H9 (cell line): ENCODE results near the gene NCAM1. TPM values are rescaled to one million over a fixed set of nuclear protein-coding genes. Genes with fewer than 3 reads are reported as not detected.
A peak's percentile ranks its signal among the peaks of the same experiment; 100 is the strongest.

Experiments used
- DNase-seq: peaks from one replicate; pipeline ENCODE4 v3.0.0-alpha.2; 2017
- H2AFZ ChIP-seq: one replicate; pipeline ENCODE4 v1.6.1; 2013; ENCODE audit warnings: mild to moderate bottlenecking, low read length, control low read depth, moderate library complexity
- H2AK5ac ChIP-seq: 2 replicates; pipeline ENCODE4 v1.6.1; 2013; ENCODE audit warnings: low read length, control low read depth, mixed read lengths; ENCODE audit not compliant: insufficient read length
- H2BK120ac ChIP-seq: one replicate; pipeline ENCODE4 v1.6.1; 2013; ENCODE audit warnings: low read depth, mild to moderate bottlenecking, low read length, control low read depth, inconsistent platforms; ENCODE audit not compliant: poor library complexity, severe bottlenecking
- H2BK12ac ChIP-seq: 2 replicates; pipeline ENCODE4 v1.6.1; 2013; ENCODE audit warnings: low read length, control low read depth, mixed read lengths, low read depth; ENCODE audit not compliant: insufficient read length
- H2BK15ac ChIP-seq: 2 replicates; pipeline ENCODE4 v1.6.1; 2013; ENCODE audit warnings: low read depth, low read length, control low read depth
- H2BK20ac ChIP-seq: one replicate; pipeline ENCODE4 v1.6.1; 2013; ENCODE audit warnings: low read depth, mild to moderate bottlenecking, low read length, control low read depth, inconsistent platforms; ENCODE audit not compliant: poor library complexity, severe bottlenecking
- H2BK5ac ChIP-seq: 2 replicates; pipeline ENCODE4 v1.6.1; 2013; ENCODE audit warnings: low read length, control low read depth, mixed read lengths; ENCODE audit not compliant: insufficient read length
- H3K14ac ChIP-seq: 2 replicates; pipeline ENCODE4 v1.6.1; 2013; ENCODE audit warnings: low read length, control low read depth; ENCODE audit not compliant: insufficient read depth
- H3K18ac ChIP-seq: 2 replicates; pipeline ENCODE4 v1.6.1; 2013; ENCODE audit warnings: low read depth, mild to moderate bottlenecking, mixed read lengths, low read length, control low read depth; ENCODE audit not compliant: insufficient read length
- H3K23ac ChIP-seq: 2 replicates; pipeline ENCODE4 v1.6.1; 2013; ENCODE audit warnings: low read length, control low read depth, mixed read lengths, low read depth; ENCODE audit not compliant: insufficient read length
- H3K23me2 ChIP-seq: 2 replicates; pipeline ENCODE4 v1.6.1; 2013; ENCODE audit warnings: low read depth, mild to moderate bottlenecking, mixed read lengths, low read length, control low read depth; ENCODE audit not compliant: insufficient read length, poor library complexity, severe bottlenecking
- H3K27ac ChIP-seq: 2 replicates; pipeline ENCODE4 v1.5.1; 2013; ENCODE audit warnings: low read length, control low read depth, mixed read lengths, low read depth; ENCODE audit not compliant: insufficient read length
- H3K27me3 ChIP-seq: 2 replicates; pipeline ENCODE4 v1.6.1; 2013; ENCODE audit warnings: low read length, control low read depth, inconsistent platforms; ENCODE audit not compliant: insufficient read depth
- H3K4ac ChIP-seq: 2 replicates; pipeline ENCODE4 v1.6.1; 2013; ENCODE audit warnings: low read depth, mild to moderate bottlenecking, control low read depth, inconsistent platforms, low read length, moderate library complexity
- H3K4me1 ChIP-seq: 2 replicates; pipeline ENCODE4 v1.6.1; 2013; ENCODE audit warnings: low read length, control low read depth, inconsistent platforms; ENCODE audit not compliant: insufficient read depth
- H3K4me2 ChIP-seq: 2 replicates; pipeline ENCODE4 v1.6.1; 2013; ENCODE audit warnings: low read length, control low read depth, mixed read lengths; ENCODE audit not compliant: insufficient read length, insufficient read depth
- H3K56ac ChIP-seq: 2 replicates; pipeline ENCODE4 v1.6.1; 2013; ENCODE audit warnings: low read depth, mild to moderate bottlenecking, mixed read lengths, low read length, control low read depth; ENCODE audit not compliant: insufficient read length
- H3K79me1 ChIP-seq: 2 replicates; pipeline ENCODE4 v1.6.1; 2013; ENCODE audit warnings: low read depth, mild to moderate bottlenecking, moderate library complexity, low read length, control low read depth, inconsistent platforms; ENCODE audit not compliant: insufficient read depth, poor library complexity, severe bottlenecking
- H3K79me2 ChIP-seq: 2 replicates; pipeline ENCODE4 v1.6.1; 2013; ENCODE audit warnings: low read length, control low read depth, inconsistent platforms; ENCODE audit not compliant: insufficient read depth
- H3K9ac ChIP-seq: 2 replicates; pipeline ENCODE4 v1.6.1; 2013; ENCODE audit warnings: low read length, control low read depth, mixed read lengths; ENCODE audit not compliant: insufficient read length; ENCODE audit errors: extremely low read depth
- H3K9me3 ChIP-seq: one replicate; pipeline ENCODE4 v1.6.1; 2013; ENCODE audit warnings: low read depth, low read length, inconsistent platforms; ENCODE audit not compliant: control insufficient read depth
- H3T11ph ChIP-seq: one replicate; pipeline ENCODE4 v1.6.1; 2013; ENCODE audit warnings: mild to moderate bottlenecking, low read length, control low read depth, inconsistent platforms
- H4K20me1 ChIP-seq: one replicate; pipeline ENCODE4 v1.6.1; 2013; ENCODE audit not compliant: control insufficient read depth, insufficient read length, insufficient read depth
- H4K5ac ChIP-seq: 2 replicates; pipeline ENCODE4 v1.6.1; 2013; ENCODE audit warnings: low read depth, mild to moderate bottlenecking, mixed read lengths, low read length, control low read depth; ENCODE audit not compliant: insufficient read length
- H4K8ac ChIP-seq: replicated peaks from 2 replicates; pipeline ENCODE4 v1.6.1; 2013; ENCODE audit warnings: low read length, control low read depth, mixed read lengths, low read depth; ENCODE audit not compliant: insufficient read length
- H4K91ac ChIP-seq: 2 replicates; pipeline ENCODE4 v1.6.1; 2013; ENCODE audit warnings: low read depth, mild to moderate bottlenecking, moderate library complexity, mixed read lengths, low read length, control low read depth; ENCODE audit not compliant: insufficient read length
- H3K27ac Mint-ChIP-seq, 3 experiments: 2 replicates in 2 of 3; 3 replicates in 1 of 3; pipeline ENCODE4 v1.8.0; 2020 to 2021; ENCODE audit warnings: mixed read lengths in 3 of 3, mild to moderate bottlenecking in 1 of 3, moderate library complexity in 1 of 3
- H3K27me3 Mint-ChIP-seq: 2 replicates; pipeline ENCODE4 v1.8.0; 2021; ENCODE audit warnings: low read depth, mild to moderate bottlenecking, moderate library complexity, mixed read lengths
- H3K36me3 Mint-ChIP-seq, 3 experiments: 2 replicates in 2 of 3; 3 replicates in 1 of 3; pipeline ENCODE4 v1.8.0; 2020 to 2021; ENCODE audit warnings: low read depth in 3 of 3, mixed read lengths in 3 of 3; ENCODE audit not compliant: insufficient read depth in 1 of 3
- H3K4me1 Mint-ChIP-seq, 2 experiments: 2 replicates each; pipeline ENCODE4 v1.8.0; 2020; ENCODE audit warnings: mixed read lengths in 2 of 2
- H3K4me3 Mint-ChIP-seq, 2 experiments: 2 replicates in 1 of 2; 3 replicates in 1 of 2; pipeline ENCODE4 v1.8.0; 2020 to 2021; ENCODE audit warnings: mild to moderate bottlenecking in 2 of 2, mixed read lengths in 2 of 2, moderate library complexity in 1 of 2
- H3K9me3 Mint-ChIP-seq, 2 experiments: 2 replicates in 1 of 2; 3 replicates in 1 of 2; pipeline ENCODE4 v1.8.0; 2020; ENCODE audit warnings: mild to moderate bottlenecking in 2 of 2, mixed read lengths in 2 of 2, moderate library complexity in 1 of 2
- CTCF ChIP-seq: fragments of 200-600 bp; sonication (generic); conservative IDR thresholded peaks from 3 replicates; pipeline ENCODE4 v1.8.0; 2021; ENCODE audit warnings: antibody characterized with exemption, mild to moderate bottlenecking
- WGBS: extraction: QIAGEN DNeasy Blood & Tissue Kit; methylation state at CpG from one replicate; pipeline ENCODE4 v1.1.7; 2013; ENCODE audit warnings: missing lambda C conversion rate, low lambda C conversion rate, mixed read lengths; ENCODE audit not compliant: insufficient read length; ENCODE audit errors: extremely low coverage; 5-methylcytosine and 5-hydroxymethylcytosine counted together
- total RNA-seq: library from RNA; stranded (reverse); gene quantifications from 2 replicates; pipeline ENCODE4 v1.2.1, GENCODE V29; 2021

NCAM1 gene
- total RNA-seq, 1 experiment from 2014 or later: 2.5 TPM

DNA sequence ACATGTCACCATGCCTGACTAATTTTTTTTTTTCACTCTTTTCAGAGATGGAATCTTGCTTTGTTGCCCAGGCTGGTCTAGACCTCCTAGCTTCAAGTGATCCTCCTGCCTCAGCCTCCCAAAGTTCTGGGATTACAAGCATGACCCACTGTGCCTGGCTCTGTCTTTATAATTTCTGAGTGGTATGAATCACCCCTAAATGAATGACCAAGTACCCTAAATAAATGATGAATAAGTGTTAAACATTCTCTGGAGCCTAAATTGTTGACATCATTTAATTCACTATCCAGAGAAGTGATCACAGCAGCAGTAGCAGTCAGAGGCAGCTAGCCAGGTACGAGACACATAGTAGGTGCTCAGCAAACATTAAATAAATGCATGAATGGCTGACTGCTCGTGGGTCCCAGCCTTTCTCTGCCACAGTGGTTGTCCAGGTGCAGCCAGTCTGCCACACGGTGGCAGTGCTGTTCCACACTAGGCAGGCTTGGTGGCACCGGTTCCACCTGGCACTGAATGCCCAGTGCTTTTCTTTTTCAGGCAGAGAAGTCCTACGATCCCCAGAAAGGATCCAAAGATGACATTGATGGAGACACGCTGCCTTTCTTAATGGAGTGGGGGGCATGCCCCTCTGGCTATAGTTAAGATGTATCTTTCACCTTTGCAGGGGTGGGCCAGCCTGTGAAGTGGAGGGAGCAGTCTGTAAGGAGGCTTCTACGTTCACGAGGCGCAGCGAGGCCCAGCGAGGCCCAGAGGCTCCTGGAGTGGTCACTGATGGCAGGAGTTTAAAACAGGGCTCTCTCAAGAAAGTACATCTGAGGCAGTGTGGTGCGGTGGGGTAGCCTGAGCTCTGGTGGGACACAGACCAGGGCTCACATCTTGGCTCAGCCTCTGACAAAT is 344.5 kb downstream of the NCAM1 start:
- no peaks in the 10 kb centered on the region for H3K9me3 Mint-ChIP-seq
- H3K27ac ChIP-seq: no peak overlapping the region

More for the DNA sequence above, 344.5 kb downstream of the NCAM1 start:
- Histone ChIP-seq H4K91ac (no peak overlapping the region), H4K8ac (no peak overlapping the region), H3K4me1 (no peaks in the 10 kb centered on the region), H4K5ac (no peak overlapping the region), H3K4ac (no peak overlapping the region), H3K18ac (no peak overlapping the region), H3K56ac (no peak overlapping the region), H2BK120ac (no peak overlapping the region), H2BK12ac (no peak overlapping the region), H3K79me2 (no peaks in the 10 kb centered on the region), H3K23me2 (no peaks in the 10 kb centered on the region), H3K23ac (no peak overlapping the region), H2BK5ac (no peak overlapping the region), H3K27me3 (no peaks in the 10 kb centered on the region), H3K14ac (no peak overlapping the region), H3K9ac (no peak overlapping the region), H2BK20ac (no peak overlapping the region), H3K79me1 (no peaks in the 10 kb centered on the region), H4K20me1 (no peaks in the 10 kb centered on the region), H3K9me3 (no peaks in the 10 kb centered on the region), H3T11ph (no peak overlapping the region), H2AFZ (no peak overlapping the region), H3K4me2 (no peak overlapping the region), H2BK15ac (no peak overlapping the region), H2AK5ac (no peak overlapping the region)
- H3K27me3 Mint-ChIP-seq: peaks cover 5% of the 10 kb centered on the region
- peak; percentile 78 for DNase-seq
- no peaks in the 10 kb centered on the region for H3K36me3 Mint-ChIP-seq
- H3K4me1 Mint-ChIP-seq: no peaks in the 10 kb centered on the region
- peak; percentile 95 for TF ChIP-seq CTCF
- no peak overlapping the region for H3K4me3 Mint-ChIP-seq
- WGBS: no CpG with 5 or more reads among the region's 12 CpGs
- no peak overlapping the region for H3K27ac Mint-ChIP-seq
